Stimulated activated CD4-positive, alpha-beta T cell treated with anti-CD3 and anti-CD28 coated beads, Interleukin-15, amount 100 ng/mL, for 24 hours (primary cell): ENCODE measurements around the gene ZNF396.

ENCODE experiments used
- DNase-seq: peaks from one replicate; pipeline ENCODE4 v3.0.0-alpha.2; 2020

The ZNF396 gene

DNA sequence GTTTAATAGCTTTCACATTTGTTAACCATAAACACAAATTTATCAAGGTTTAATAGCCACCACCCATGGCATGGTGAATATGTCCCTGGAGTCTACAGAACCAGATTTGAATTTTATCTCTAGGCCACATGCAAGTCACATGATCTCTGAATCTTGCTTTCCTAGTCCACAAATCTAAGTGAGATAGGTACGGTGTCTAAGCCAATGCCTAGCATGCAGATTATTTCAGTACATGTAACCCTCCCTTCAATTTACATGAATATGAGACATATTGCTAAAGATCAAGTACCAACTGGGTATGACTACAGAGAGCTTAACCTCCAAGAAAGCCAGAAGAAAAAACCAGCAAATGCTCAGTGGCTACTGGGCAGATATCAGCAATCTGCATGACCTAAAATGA lies 42.9 kb downstream of the ZNF396 start:
- no peak for DNase-seq

DNA sequence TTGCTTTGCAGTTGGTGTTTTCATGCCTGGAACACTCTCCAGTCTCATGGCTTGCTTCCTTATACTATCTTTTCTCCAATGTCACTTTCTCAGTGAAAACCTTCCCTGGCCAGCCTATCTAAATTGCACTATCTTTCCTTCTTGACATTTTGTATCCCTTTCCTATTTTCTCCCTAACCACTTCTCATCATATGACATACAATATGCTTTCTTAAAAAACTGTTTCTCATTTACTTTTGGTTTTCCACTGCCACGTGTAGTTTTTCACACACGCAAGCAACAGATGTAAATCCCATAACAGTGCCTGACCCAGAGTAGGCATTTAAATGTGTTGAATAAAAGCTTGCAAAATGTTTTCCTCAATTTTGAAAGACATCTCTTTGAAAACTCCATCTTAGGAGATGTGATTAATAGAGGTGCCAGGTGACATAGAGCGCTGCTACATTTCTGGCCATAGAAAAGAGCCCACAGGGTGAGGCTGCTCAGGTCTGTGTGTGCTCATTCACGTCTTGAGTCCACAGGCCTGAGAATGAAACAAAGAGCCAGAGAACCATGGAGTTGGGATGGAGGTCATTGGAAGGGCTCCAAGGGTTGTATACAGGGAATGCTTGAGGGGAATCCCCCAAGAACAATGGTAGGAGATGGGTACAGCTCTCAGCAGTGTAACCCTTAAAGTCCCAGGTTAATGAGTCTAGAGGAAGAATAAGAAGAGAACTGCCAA lies 45.6 kb downstream of the ZNF396 start:
- no peak for DNase-seq

DNA sequence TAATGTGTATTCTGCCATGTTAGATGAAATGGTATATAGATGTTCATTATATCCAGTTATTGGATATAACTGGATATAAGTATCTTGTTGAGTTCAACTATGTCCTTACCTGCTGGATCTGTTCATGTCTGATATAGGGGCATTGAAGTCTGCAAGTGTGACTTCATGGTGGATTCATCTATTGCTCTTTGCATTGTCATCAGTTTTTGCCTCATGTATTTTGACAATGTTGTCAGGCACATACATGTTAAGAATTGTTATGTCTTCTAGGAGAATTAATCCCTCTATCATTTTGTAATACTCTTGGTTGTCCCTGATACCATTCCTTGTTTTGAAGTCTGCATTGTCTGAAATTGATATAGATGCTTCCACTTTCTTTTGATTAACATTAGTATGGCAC lies 48.3 kb downstream of the ZNF396 start:
- no peak for DNase-seq

DNA sequence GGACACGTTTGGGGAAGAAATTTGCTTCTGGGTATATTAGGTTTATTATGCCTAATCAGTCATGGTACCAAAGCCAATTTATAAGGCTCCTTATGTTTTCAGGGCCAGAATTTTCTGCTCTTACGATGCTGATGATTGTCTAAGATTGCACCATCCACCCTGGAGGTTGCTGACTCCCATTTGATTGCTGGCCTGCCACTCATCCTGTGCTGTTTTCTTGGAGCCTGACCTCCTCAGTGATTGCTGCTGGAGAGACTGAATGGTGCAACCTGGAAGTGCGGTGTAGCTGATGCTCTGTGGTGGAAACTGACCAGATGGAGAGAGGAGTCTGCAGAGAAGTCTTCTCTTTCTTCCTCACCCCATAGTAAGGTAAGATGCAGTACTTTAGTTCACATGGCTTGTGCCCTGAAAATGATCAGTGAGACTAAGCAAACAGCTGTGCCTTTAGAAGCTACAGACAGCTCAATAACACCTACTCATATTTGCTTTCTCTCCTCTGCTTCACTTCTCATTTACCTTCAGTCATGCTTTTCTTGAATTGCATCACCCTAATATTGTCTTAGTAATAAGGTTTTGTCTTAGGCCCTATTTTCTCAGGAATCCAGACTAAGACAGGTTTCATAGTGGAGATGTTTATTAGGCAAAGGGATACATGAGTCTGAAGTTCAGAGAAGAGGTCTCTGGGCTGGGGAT lies 50.3 kb downstream of the ZNF396 start:
- DNase-seq = no peak

DNA sequence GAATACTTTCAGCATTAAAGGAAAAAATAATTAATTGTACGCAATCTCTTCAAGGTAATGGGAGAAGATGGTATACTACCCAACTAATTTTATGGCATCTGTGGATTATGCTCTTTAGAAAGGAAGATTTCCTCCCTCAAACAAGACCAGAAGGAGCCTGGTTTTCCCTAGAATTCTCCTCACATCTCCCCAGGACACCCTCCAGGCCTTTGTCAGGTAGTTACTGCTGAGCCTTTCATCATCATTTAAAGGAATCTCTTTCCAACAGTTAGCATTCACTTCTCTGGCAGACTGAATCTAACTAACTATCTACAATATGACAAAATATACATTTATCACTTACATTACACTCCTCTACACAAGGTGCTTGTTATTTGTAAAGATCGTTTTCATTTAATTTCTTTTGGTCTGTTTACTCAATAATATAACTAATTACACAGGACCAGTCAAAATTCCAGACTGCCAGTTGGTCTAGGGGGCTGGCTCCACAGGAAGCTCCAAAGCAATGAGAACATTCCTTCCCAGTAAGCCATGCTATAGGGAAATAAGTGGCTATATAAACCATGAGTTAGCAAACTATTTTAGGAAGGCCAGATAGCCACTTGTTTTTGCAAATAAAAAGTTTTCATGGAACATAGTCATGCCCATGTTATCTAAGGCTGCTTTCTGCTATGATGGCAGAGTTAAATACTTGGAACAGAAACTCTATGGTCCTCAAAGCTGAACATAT lies 52.0 kb downstream of the ZNF396 start:
- no peak for DNase-seq

DNA sequence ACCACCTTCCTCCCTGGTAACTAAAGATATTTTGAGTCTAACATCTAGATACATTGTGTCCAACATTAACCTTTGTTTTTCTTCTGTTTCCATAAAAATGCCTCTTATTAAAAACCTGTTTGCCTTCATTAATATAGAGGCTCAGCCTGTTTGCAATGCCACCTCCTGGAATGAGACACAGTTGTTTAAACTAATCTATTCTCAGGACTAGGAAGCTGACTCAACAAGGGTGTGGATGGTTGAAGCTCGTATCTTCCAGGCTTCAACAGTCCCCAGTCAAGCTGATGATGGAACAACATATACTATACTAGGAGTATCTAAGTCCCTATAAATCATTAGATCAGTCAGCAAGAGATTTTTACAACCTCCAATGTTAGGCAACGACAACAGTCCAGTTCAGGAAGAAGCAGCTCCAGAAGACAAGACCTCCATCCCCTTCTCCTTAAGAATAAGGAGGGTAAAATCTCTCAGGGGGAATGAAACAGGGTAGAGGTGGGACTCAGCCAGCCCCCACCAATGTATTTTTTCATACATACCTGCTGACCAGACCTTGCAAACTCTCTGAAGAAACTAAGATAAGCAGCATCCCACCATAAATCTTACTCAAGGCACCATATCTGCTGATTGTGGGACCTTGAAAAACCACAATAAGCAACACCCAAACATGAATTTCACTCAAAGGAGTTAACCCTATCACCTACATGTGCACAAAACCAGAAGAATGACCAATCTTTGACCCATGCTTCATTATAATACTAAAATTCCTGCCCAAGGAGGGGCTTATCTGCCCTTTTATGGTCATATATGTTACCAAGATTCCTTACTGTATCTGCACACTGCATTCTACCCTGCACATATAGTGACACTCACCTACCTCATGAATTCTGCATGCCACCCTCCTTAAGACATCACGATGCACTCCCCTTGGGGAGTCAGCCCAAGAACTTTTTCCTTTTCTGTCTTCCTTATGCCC lies 54.4 kb downstream of the ZNF396 start:
- no peak for DNase-seq
